HG02763 (cell line): Measurements from ENCODE around the gene SMNDC1.
"Not testable (repeated sequence)": the region's sequence is repeated elsewhere in the genome, so short reads cannot be mapped to it uniquely, and the experiment has no call there.

Source experiments
- ATAC-seq: cut with Tn5 transposase; IDR thresholded peaks from one replicate; pipeline ENCODE4 v1.9.1; 2021; ENCODE audit warnings: mild to moderate bottlenecking, moderate library complexity; ENCODE audit not compliant: unreplicated experiment

SMNDC1 gene

DNA sequence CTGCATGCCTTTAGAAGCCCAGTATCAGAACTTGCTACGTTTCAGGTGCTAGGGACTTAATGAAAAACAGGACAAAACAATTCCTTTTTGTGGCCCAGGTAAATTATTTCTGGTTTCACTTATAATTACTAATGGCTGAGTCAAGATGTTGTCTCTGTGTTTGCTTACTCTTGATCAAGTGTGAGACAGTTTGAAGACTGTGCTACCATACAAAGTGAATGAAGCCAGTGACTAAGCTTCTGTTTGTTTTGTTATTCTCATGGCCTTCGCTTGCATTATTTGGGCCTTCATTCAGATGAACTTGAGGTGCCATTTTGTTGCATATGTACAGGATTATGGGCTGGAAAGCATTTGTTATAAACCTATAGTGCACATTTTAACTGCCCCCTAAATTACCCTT, 17.9 kb downstream of the SMNDC1 start:
- no peak for ATAC-seq

DNA sequence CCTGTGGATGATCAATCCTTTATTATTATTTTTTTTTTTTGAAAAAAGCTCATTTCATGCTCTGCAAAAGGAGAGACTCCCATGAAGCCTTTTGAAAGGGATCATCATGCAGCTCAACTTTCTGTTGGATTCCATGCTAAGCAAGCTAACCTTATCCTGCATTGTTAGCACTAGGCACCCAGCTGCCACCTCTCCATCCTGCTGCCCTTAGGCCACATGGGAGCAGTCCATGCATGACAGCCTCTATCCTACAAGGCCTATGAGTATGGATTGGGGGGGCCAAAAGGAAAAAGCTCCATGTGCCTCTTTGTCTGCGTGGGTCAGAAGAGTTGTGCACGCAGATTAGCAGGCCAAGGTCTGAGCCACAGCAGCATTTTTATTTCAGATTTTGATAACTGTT, 19.2 kb downstream of the SMNDC1 start:
- no peak for ATAC-seq

DNA sequence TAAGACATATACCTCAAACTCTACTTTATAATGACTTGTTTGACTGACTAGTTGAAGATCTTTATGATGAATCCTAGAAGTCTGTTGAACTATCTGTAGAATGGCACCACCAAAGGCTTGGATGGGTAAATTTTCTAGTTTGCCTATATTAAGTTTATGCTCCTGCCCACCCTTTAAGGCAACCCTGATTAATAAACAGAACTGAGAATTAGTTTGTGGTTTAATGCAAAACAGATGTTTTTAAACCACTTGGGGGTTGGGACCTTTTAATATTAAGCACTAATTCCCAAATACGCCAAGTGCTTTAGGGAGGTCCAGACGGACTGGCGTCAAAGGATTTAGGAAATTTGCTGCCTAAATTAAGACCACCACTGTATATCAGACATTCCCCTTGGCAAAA, 20.5 kb downstream of the SMNDC1 start:
- no peak for ATAC-seq

DNA sequence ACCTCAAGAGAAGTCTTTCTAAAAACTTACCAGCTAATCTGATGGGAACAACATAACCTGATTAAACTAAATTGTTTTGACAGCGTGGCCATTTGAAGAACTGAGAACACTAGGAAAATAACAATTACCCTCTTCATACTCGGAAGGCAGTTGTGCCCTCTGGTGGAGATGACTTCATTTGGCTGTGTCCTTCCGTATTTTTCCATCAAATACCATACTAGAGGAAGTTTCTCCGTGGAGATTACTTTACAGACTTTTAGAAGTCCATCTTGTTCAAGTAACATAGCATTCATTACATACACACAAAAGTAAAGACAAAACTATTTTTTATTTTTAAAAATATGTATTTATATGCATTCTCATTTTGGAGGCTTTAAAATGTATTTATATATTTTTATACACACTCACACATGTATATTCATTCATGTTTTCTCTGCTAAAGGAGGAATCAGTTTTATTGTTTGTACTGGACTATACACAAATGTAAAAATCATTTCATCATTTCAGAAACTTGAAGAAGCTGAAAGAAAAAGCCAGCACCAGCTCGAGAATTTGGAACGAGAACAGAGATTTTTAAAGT, 25.2 kb downstream of the SMNDC1 start:
- ATAC-seq, result no peak

DNA sequence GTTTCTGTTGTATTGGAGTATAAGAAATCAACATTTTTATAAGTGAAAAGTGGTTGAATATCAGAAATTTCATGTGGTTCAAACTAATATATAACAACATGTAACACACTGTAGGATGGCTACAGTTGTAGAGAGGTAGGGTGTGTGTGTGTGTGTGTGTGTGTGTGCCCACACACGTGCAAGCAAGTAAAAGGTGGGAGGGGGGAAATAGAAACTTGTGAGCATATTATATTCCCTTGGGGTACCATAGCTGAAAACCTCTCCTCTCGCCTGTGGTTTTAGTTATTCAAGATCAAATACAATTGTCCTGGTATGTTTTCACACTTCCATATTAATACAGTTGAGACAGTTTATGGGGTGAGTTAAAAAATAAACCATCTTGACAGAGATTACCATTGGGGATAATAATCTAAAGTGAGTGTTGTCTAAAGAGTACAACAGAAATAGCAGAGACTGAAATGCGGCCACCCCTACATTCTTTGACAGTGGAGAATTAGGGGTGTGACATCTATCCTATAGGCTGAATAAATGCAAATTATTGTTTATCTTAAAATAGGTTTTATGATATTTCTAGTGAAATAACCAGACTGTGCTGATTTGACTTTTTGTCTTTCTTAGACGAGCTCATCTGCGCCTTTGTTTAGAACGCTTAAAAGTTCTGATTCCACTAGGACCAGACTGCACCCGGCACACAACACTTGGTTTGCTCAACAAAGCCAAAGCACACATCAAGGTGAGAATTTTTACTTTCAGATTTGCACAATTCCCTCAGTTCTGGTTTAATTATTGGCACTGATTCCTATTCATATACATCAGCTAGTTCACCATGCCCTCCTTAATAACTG, 25.9 kb downstream of the SMNDC1 start:
- ATAC-seq, result no peak

DNA sequence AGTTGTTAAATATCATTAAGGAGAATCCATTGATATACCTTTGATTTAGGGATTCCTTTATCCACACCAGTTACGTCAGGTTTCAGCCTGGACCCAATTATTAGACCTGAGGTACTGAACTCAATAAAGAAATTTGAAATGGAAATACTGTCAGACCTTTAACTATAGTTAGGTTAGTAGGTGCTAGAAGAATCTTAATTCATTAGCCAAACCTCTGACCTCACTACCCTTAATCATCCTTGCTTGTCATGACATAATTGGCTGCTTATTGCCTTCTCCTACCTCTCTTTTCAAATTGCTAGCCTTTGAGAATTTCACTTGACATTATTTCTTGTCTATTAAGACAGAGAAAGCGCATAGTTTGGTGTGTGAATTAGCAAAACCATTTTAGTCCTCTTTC, 27.1 kb downstream of the SMNDC1 start:
- no peak for ATAC-seq

DNA sequence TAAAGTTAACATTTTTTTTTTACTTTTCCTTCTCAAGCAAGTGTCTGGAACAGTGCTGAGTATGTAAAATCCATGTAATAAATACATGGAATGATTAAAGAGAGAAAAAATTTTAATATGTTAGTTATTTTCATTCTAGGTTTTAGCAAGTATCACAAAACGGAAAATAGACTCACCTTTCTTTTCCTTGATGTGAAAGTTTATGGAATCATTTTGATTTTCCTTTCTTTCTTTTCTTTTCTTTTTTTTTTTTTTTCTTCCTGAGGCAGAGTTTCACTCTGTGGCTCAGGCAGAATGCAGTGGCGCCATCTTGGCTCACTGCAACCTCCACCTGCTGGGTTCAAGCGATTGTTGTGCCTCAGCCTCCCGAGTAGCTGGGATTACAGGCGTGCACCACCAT, 28.1 kb downstream of the SMNDC1 start:
- ATAC-seq, result no peak

DNA sequence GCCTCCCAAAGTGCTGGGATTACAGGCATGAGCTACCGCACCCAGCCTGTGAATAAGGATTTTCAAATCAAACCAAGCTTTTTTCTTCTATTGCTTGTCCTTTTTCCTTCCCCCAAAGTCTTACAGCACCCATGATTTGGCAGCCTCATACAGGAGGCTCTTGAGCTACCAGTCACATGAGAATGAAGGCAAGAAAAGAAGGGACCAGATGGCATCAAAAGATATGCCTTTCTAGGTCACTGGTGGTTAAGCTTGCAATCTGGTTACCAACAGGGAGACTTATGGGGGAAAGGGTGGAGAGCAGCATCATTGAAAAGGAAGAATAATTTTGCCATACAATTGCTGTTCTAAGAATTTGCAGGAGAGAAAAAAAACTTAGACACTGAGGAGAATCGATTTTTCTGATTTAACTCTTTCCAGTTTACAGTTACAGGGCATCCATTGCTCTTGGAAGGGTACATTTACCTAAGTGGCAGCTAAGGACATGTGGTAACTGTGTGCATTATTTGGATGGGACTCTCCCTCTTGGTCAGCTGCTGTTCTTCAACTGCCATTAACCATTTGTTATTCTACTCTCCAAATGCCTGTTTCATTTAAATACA, 29.5 kb downstream of the SMNDC1 start:
- ATAC-seq, result no peak

DNA sequence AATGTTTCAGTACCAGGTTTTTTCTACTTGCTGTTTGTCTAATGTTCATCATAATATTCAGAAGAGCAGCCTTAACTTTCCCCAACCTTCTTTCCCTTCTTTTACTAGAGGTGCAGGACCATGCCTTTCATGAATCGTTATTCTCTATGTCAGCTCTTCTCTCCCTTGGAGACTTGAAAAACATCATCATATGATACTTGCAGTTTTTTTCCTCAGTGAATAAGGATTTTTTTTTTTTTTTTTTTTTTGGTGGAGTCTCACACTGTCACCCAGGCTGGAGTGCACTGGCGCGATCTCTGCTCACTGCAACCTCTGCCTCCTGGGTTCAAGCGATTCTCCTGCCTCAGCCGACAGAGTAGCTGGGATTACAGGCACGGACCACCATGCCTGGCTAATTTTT, 30.1 kb downstream of the SMNDC1 start:
- ATAC-seq, result no peak

DNA sequence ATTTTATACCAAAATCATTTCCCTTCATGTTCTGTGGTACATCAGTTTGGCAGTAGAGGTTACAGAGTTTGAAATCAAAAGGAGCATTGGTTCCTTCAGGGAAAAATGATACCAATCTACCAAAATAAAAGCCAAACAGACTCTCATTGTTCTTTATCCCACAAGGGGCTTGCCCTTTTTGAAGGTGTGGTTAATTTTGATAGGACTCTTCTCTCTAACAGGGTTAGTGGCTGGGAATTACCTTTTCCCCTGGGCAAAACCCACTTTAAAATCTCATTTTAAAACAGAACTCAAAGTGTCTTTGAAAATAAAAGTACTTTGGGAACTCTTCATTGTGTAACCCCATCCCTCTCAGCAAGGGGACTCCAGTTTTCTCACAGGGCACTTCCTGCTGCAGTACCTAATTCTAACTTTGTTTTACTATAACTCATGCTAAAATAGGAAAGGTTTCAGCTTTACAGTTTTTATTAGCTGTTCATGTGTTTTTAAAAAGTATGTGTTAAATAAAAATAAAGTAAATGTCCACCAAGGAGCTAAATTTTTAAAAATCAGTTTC, 30.6 kb downstream of the SMNDC1 start:
- no peak for ATAC-seq

DNA sequence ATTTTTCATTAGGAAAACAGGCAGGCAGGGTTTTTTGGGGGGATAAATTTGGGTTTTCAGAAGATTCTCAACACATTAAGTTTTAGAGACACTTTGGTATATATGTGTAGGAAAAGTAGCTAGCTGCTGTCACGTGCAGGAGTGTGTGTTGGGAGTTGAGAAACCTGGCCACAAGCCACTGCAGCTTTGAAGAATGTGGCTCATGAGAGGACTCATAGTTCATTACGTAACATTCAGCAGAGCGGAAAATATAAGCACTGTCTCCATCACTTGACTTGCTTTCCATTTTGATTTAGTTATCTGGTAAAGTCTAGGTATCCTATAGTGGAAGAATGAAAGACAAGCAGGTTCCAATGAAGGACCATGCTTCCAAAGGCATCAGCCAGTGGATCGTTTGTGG, 31.2 kb downstream of the SMNDC1 start:
- no peak for ATAC-seq

DNA sequence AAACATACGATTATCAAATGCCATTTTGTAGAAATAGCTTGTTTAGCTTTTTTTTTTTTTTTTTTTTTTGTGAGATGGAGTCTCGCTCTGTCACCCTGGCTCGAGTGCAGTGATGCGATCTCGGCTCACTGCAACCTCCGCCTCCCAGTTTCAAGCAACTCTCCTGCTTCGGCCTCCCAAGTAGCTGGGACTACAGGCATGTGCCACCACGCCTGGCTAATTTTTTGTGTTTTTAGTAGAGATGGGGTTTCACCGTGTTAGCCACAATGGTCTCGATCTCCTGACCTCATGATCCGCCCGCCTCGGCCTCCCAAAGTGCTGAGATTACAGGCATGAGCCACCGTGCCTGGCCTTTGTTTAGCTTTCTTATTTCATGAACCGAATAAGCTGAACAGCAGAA, 31.7 kb downstream of the SMNDC1 start:
- ATAC-seq, result not testable (repeated sequence)

DNA sequence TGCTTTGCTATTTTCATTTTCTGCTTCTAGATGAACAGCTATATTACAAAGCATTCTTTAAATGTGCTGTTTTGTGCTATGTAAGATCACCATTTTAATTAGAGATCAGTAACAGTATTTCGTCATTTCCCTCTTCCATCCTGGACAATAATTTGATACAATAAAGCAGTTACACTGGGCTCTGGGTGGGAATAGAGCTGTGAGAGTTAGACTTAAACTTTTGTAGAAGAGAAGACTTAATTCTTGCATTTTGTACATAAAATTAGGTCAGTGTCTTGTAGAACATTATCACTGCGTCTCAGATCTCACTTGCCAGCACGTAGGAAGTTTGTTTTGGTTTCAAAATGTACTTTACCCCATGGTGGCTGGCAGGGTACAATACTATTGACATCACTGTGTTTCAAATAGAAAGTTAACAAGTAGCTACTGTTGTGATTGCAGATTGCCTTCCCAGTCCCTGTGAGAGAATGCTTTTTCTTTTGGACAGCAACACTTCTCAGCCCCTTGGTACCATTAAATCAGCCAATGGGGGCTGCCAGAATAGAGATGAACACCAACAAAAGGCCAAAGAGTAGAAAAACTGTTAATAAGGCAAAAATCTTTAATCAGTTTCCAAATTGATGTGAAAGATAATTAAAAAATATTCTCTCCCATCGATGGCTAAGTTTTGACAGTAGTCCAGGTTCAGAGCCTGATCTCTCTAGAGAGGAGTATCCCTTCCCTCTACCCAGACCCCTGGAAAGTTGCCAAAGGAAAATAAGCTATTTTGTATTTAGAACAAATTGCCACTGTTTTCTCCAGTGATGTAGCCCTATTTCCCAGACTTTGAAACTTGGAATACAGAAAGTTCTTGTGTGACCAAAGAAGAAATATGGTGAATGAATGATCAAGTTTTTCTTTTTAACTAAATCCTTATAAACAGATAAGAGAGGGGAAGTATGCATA, 35.1 kb downstream of the SMNDC1 start:
- no peak for ATAC-seq

DNA sequence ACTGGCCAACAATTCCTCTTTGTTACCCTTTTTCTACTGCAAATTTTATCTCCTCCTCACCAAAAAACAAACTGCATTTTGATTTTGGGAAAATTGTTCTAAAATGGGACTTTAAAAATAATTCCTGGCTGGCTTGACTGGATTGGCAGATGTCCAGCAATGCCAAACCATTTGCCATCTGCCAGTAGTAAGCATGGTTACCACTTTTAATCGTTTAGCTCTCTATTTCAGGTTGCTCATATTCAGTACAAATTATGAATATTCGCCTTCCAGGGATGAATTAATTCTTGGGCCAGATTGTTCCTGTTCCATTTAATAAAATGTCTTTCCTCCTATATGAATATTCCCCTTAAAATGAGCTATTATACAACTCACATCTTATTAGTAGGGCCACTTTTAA, 35.7 kb downstream of the SMNDC1 start:
- ATAC-seq, result no peak

DNA sequence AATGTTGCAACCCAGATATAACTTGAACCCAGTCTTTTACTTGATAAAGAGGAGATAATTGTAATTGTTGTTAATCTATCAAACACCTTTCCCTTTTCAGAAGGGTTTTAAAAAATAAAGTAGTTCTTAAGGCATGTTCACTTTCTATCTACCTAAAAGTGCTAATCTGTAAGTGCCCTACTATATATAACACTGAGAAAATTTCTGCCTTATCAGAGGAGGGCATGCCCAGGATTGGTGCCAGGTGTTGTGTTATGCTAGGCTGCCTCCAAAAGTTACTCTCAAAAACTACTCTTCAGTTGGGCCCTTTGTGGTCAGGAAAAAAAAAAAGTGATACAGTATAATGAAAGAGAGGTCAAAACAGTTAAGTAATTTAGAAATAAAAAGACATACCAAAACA, 36.3 kb downstream of the SMNDC1 start:
- no peak for ATAC-seq

DNA sequence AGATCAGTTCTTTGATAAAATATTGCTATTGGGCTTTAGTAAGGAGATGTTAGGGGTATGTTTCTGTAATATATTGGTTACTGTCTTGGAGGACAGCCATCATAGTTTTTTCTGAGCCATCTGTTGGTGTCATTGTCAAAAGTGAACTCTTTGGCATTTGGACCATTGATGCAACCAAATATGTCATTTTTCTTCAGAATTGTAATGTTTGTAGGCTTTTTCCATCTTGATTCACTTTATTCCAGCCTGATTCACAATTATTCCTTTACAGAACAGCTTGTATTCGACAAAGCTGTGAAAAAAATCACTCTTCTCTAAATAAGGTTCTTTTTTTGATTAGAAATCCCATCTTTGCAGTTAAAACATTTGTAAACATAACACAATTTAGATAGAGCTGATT, 37.4 kb downstream of the SMNDC1 start:
- ATAC-seq, result no peak

DNA sequence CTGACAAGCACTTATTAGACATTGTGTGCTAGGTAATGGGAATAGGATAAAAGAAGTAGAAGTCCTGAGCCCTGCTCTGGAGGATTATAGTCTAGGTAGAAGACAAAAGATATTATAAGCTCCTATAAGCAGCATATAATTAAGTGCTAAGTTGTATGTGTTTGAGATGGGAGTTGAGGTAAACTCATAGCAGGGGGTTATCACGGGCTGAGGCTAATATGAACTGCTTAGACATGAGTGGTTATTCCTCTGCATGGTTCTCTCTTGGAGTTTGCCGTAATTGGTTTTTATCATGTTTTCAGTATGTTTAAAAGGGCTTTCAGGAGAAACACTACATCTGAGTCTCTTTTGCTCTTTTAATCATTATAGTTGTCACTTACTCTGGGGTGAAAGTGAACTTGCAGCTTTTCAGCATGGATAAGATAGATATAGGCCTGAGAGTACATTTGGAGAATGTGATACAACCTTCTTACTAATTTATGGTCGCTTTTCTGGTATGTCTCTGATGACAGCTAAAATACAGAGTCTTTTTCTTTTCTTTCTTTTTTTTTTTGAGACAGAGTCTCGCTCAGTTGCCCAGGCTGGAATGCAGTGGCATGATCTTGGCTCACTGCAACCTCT, 39.0 kb downstream of the SMNDC1 start:
- ATAC-seq, result no peak

DNA sequence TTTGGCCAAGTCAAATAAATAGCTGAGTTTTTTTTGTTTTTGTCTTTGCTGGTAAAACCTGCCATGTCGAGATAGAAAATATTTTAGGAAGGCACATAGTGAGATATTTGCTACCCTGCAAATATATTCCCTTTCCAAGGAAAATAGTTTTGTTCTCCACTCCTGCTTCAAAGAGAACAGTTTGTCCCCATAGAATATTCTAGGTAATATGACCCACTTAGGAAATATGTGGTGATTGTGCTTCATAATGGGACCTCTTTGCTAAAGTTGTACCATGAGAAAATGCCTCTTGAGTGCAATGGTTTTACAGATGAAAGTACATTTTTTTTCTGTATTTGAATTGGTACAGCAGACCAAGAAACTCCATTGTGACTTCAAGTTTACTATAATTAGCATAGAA, 41.6 kb downstream of the SMNDC1 start:
- ATAC-seq, result no peak

DNA sequence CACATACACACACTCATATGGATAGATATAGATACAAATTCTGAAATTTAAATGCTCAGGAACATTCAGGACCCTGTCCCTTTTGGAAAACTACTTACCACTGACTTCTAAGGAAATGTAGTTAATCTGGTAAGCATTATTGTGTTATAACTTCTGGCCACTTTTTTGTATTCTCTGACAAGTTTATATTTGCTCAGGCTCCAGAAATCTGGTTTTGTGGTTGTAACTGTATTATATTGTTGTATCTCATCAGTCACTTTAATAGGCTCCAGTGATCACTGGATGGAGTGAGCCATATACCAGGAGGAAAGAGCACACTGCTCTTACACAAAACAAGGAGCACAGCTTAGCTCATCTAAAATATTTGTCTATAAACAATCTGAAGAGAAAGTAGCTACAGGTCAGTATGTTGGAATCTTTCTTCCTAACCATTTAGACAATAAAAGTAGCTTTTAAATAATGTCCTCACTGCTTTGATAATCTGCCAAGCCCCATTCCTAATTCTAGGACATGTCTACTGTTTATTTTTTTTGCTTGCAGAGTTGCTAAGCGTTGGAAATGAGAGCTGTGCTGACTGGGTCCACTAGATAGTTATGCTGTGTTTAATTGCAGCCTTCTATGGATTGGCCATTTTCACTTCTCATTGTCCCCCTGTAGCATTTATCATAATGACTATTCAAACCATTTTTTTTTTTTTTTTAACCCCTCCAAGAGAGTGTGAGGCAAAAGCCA, 43.8 kb downstream of the SMNDC1 start:
- ATAC-seq, result no peak

DNA sequence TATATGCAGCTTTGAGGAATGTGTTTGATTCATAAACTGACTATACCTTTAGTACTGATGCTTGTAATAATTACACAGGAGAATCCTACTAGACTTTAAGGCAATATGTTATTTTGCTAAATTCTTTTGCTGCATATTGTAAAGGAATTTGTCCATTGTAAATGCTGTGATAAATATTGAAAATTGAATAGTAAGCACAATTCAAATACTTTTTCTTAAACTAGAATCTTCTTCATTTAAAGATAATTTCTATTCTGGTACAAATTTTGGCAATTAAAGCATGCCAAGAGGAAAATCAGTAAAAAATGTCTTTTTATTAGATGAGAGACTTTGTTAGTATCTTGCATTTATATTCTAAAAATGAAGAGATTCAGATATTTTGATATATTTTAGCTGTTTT, 45.4 kb downstream of the SMNDC1 start:
- ATAC-seq, result no peak
